ENCODE data around the gene PRTG. TPM values are rescaled to one million over a fixed set of nuclear protein-coding genes. Genes with fewer than 3 reads are reported as not detected.

The PRTG gene
- total RNA-seq, 1 donor from 2014 or later, result 574 TPM

DNA sequence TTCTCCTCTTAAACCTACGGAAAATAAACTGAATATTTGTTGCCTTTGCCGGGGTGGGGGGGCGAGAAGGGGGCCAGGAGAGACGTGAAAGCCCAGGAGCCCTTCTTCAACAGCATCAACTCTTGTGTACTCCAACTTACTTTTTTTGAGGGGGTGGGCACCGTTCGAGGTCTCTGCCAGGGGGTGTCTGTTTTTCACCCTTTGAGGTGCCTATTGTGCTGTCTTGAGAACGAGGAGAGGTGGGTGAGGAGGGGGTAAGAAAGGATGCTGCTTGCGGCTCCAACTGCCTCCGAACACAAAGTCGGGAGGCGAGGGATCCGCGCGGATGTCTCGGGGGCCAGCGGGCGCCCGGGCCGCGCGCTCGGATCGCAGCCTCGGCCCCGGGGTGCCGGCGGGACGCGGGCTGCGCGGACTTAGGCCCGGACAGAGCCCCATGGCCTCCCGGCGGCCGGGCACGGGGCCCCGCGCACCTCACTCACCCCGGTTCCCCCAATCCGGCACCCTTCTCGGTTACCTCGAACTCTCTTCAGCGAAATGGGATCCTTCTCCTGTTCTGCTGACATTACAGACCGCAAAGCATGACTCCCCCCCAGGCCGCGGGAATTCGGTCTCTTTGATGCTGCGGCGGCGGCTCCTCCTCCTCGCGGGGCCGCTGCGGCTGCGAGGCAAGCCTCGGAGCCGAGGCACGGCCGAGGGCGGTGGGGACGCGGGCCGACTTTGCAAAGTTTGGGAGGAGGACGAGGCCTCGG, 155.5 kb downstream of the PRTG start:
- H3K9me3 Mint-ChIP-seq, result peaks cover 7% of the 10 kb centered on the region
- Histone ChIP-seq H3K79me2 (ENCODE audit: low read depth) (no peaks in the 10 kb centered on the region), H3F3A (ENCODE audit: low read depth) (peaks cover 12% of the 10 kb centered on the region), H3K4me3 (peak overlapping the region; percentile 76), H3K4me2 (peak overlapping the region; percentile 91), H3K36me3 (no peaks in the 10 kb centered on the region), H3K27me3 (peaks cover 65% of the 10 kb centered on the region), H3K4me1 (peaks cover 4% of the 10 kb centered on the region), H2AFZ (replicated peaks) (peak overlapping the region; percentile 99), H3K27ac (no peak overlapping the region), H4K20me1 (ENCODE audit: low read depth) (no peaks in the 10 kb centered on the region), H3K9ac (no peak overlapping the region), H3K9me3 (ENCODE audit: low read depth) (no peaks in the 10 kb centered on the region)
- peak overlapping the region; percentile 90 for H3K4me3 Mint-ChIP-seq
- TF ChIP-seq EZH2phosphoT487 (IDR thresholded peaks at IDR 0.05), result peak; percentile 71
- TF ChIP-seq EZH2 (IDR thresholded peaks at IDR 0.05), result peak; percentile 75
- TF ChIP-seq CTCF (IDR thresholded peaks at IDR 0.05), result no peak
- H3K36me3 Mint-ChIP-seq, result peaks cover 11% of the 10 kb centered on the region
- peak overlapping the region; percentile 81 for H3K27ac Mint-ChIP-seq
- peaks cover 12% of the 10 kb centered on the region for H3K4me1 Mint-ChIP-seq
- peaks cover 3% of the 10 kb centered on the region for H3K27me3 Mint-ChIP-seq (ENCODE audit: insufficient read depth, low read depth)
- peak; percentile 79 for DNase-seq (ENCODE audit: low spot score)

DNA sequence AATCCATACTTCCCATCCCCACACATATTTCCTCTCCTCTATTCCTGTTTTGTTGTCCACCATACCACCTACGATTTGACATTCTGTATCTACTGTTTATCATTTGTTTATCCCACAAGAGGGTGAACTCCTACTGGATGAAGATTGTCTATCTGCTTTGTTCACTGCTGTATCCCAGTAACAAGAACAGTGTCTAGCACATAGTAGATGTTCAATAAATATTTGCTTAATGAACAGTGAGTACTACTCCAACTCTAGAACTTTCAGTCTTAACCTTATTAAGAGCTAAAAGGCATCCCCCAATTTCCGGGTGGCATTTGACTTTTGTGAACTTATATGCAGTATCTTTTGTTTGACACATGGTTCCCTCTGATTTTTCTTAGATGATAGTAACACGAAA, 156.1 kb downstream of the PRTG start:
- Histone ChIP-seq H3K9me3 (ENCODE audit: low read depth) (no peaks in the 10 kb centered on the region), H3K4me2 (peak overlapping the region; percentile 91), H3K79me2 (ENCODE audit: low read depth) (no peaks in the 10 kb centered on the region), H3K36me3 (no peaks in the 10 kb centered on the region), H3K4me3 (peak overlapping the region; percentile 76), H3K27me3 (peaks cover 65% of the 10 kb centered on the region), H3K27ac (no peak overlapping the region), H2AFZ (replicated peaks) (no peak overlapping the region), H3K4me1 (peaks cover 4% of the 10 kb centered on the region), H4K20me1 (ENCODE audit: low read depth) (no peaks in the 10 kb centered on the region), H3F3A (ENCODE audit: low read depth) (peaks cover 12% of the 10 kb centered on the region), H3K9ac (no peak overlapping the region)
- Mint-ChIP-seq H3K4me3 (no peak overlapping the region), H3K9me3 (peaks cover 7% of the 10 kb centered on the region), H3K36me3 (peaks cover 11% of the 10 kb centered on the region), H3K27ac (no peak overlapping the region), H3K4me1 (peaks cover 12% of the 10 kb centered on the region), H3K27me3 (ENCODE audit: insufficient read depth, low read depth) (peaks cover 3% of the 10 kb centered on the region)
- no peak for DNase-seq (ENCODE audit: low spot score)
- TF ChIP-seq CTCF (IDR thresholded peaks at IDR 0.05) (no peak), EZH2phosphoT487 (IDR thresholded peaks at IDR 0.05) (no peak), EZH2 (IDR thresholded peaks at IDR 0.05) (peak; percentile 46)

DNA sequence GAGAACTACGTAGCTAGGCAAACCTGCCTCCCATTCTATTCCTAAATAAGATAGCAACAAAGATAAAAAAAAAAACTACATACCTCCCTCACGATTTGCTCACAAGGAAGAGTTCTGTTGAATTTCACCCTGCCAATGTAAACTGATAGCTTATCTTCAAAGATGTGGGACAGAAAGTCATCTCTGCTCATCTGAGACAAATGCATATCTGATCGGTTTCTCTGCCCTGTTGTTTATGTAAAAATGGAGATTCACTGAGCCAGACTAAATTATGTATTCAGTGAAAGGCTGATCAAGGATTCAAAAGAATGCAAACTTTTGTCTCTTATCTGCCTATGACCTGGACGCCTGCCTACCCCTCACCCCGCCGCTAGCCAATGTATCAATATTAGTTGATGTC, 166.0 kb downstream of the PRTG start:
- Histone ChIP-seq H2AFZ (replicated peaks) (no peak overlapping the region), H3K36me3 (no peaks in the 10 kb centered on the region), H3K27me3 (no peaks in the 10 kb centered on the region), H3K9ac (no peak overlapping the region), H3K4me1 (no peaks in the 10 kb centered on the region), H3K79me2 (ENCODE audit: low read depth) (no peaks in the 10 kb centered on the region), H3K4me3 (no peak overlapping the region), H3K4me2 (no peak overlapping the region), H3K9me3 (ENCODE audit: low read depth) (no peaks in the 10 kb centered on the region), H3F3A (ENCODE audit: low read depth) (no peaks in the 10 kb centered on the region), H3K27ac (no peak overlapping the region), H4K20me1 (ENCODE audit: low read depth) (no peaks in the 10 kb centered on the region)
- Mint-ChIP-seq H3K9me3 (peaks cover 15% of the 10 kb centered on the region), H3K27me3 (ENCODE audit: insufficient read depth, low read depth) (no peaks in the 10 kb centered on the region), H3K27ac (no peak overlapping the region), H3K36me3 (peaks cover 31% of the 10 kb centered on the region), H3K4me3 (no peak overlapping the region), H3K4me1 (no peaks in the 10 kb centered on the region)
- TF ChIP-seq EZH2 (IDR thresholded peaks at IDR 0.05), result no peak
- TF ChIP-seq EZH2phosphoT487 (IDR thresholded peaks at IDR 0.05), result no peak
- no peak for TF ChIP-seq CTCF (IDR thresholded peaks at IDR 0.05)
- DNase-seq (ENCODE audit: low spot score), result no peak
